Erythroblast (primary cell): ENCODE results near the gene GNAI1.

ENCODE experiments used
- GATA1 ChIP-seq: IDR thresholded peaks from 2 replicates; pipeline ENCODE4 v1.6.1; 2011; ENCODE audit warnings: low read depth, mild to moderate bottlenecking, control low read depth, low read length, moderate library complexity
- POLR2A ChIP-seq: IDR thresholded peaks from 2 replicates; pipeline ENCODE4 v1.6.1; 2011; ENCODE audit warnings: mild to moderate bottlenecking, low read length

DNA sequence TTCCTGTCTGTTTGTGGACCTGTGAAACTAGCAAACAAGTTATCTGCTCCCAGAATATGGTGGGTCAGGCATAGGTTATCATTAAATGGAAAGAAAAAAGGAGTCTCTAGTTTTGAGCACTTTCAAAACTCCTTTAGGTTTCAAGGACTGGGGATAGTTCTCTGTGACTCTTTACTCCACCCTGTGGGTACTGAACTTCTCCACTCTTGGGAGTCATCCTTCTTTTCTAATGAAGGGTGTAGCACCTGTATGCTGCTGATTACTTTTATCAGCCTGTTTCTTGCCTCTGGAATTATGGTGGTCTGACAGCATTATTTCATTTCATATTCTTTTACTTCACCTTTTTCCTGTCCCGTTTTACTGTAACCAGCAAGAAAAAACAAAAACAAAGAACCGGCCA lies 6.7 kb downstream of the GNAI1 start:
- TF ChIP-seq POLR2A (no peak), GATA1 (no peak)
